GM18505 (cell line): ENCODE results near the gene BSDC1.
"Not testable (repeated sequence)": the region's sequence is repeated elsewhere in the genome, so short reads cannot be mapped to it uniquely, and the experiment has no call there.

ENCODE experiments used
- ATAC-seq: cut with Tn5 transposase; IDR thresholded peaks from one replicate; pipeline ENCODE4 v1.9.1; 2021; ENCODE audit not compliant: unreplicated experiment
- POLR2A ChIP-seq: IDR thresholded peaks from 4 replicates; pipeline ENCODE4 v1.6.1; 2011; ENCODE audit warnings: borderline replicate concordance; ENCODE audit not compliant: insufficient read depth, insufficient read length; ENCODE audit errors: extremely low read depth

The BSDC1 gene

GRCh38 chr1:32394141-32394889, at the start of gene BSDC1:
TSS of gene BSDC1 (minus strand) at chr1:32394441. CDS start at chr1:32394414, 27 bp downstream.
- peak; percentile 91 for ATAC-seq

GRCh38 chr1:32441467-32441866, 47.2 kb upstream of the BSDC1 start:
- not testable (repeated sequence) for ATAC-seq

More at GRCh38 chr1:32394141-32394889, at the start of gene BSDC1:
- peak; percentile 81 for TF ChIP-seq POLR2A

- not testable (repeated sequence) for ATAC-seq
These were observed 44.5 kb upstream of the BSDC1 start for GRCh38 chr1:32438777-32439176.

- ATAC-seq, result no peak
- TF ChIP-seq POLR2A, result no peak
These were observed 43.9 kb upstream of the BSDC1 start for GRCh38 chr1:32438136-32438535.

GRCh38 chr1:32431736-32432400, 37.6 kb upstream of the BSDC1 start:
- no peak for ATAC-seq
- TF ChIP-seq POLR2A, result no peak

- no peak for TF ChIP-seq POLR2A
- ATAC-seq, result no peak
These were observed 33.2 kb upstream of the BSDC1 start for GRCh38 chr1:32427264-32427963.

GRCh38 chr1:32426489-32427255, 32.4 kb upstream of the BSDC1 start:
- ATAC-seq, result no peak
- TF ChIP-seq POLR2A, result no peak

- no peak for ATAC-seq
- TF ChIP-seq POLR2A, result no peak
These were observed 27.5 kb upstream of the BSDC1 start for GRCh38 chr1:32421775-32422174.

GRCh38 chr1:32414186-32414886, 20.1 kb upstream of the BSDC1 start:
- no peak for ATAC-seq
- TF ChIP-seq POLR2A, result no peak

GRCh38 chr1:32413507-32414185, 19.4 kb upstream of the BSDC1 start:
- TF ChIP-seq POLR2A, result no peak
- no peak for ATAC-seq

- no peak for ATAC-seq
- TF ChIP-seq POLR2A, result no peak
These were observed 17.0 kb upstream of the BSDC1 start for GRCh38 chr1:32411261-32411660.

GRCh38 chr1:32406629-32407111, 12.4 kb upstream of the BSDC1 start:
- no peak for TF ChIP-seq POLR2A
- ATAC-seq, result no peak
